Keratinocyte (primary cell): ENCODE results near the gene RHD. TPM values are rescaled to one million over a fixed set of nuclear protein-coding genes. Genes with fewer than 3 reads are reported as not detected.

Experiments used
- DNase-seq: peaks from one replicate; pipeline ENCODE4 v3.0.0-alpha.2; 2011; ENCODE audit warnings: low read depth, missing footprints, low spot score
- FAIRE-seq: peaks from 2 replicates; lab custom pipeline; 2011; peaks lifted over from hg19 to GRCh38; lab: Jason Lieb, UNC
- H2AFZ ChIP-seq: 2 replicates; pipeline ENCODE4 v1.6.0; 2012; ENCODE audit warnings: low read length, control low read depth, inconsistent platforms; ENCODE audit not compliant: control insufficient read depth
- H3K27ac ChIP-seq: 2 replicates; pipeline ENCODE4 v1.5.1; 2011; ENCODE audit warnings: low read length; ENCODE audit not compliant: control insufficient read depth, insufficient read depth
- H3K27me3 ChIP-seq: 3 replicates; pipeline ENCODE4 v1.6.0; 2011; ENCODE audit warnings: low read length; ENCODE audit not compliant: control insufficient read depth, insufficient read depth; ENCODE audit errors: extremely low read depth
- H3K36me3 ChIP-seq, 2 experiments: 2 replicates in 1 of 2; 3 replicates in 1 of 2; pipeline ENCODE4 v1.5.1; 2011; ENCODE audit warnings: low read length in 2 of 2, mild to moderate bottlenecking in 1 of 2; ENCODE audit not compliant: control insufficient read depth in 2 of 2, insufficient read depth in 2 of 2; ENCODE audit errors: extremely low read depth in 1 of 2
- H3K4me1 ChIP-seq: 3 replicates; pipeline ENCODE4 v1.5.1; 2011; ENCODE audit warnings: low read length; ENCODE audit not compliant: control insufficient read depth, insufficient read depth; ENCODE audit errors: extremely low read depth
- H3K4me2 ChIP-seq: 3 replicates; pipeline ENCODE4 v1.6.0; 2011; ENCODE audit warnings: low read depth, low read length; ENCODE audit not compliant: control insufficient read depth, insufficient read depth; ENCODE audit errors: extremely low read depth
- H3K4me3 ChIP-seq, 3 experiments: fragments of 200-600 bp in 1 of 3; sonication (generic) in 1 of 3; 2 replicates in 2 of 3; 3 replicates in 1 of 3; pipeline ENCODE4 v1.5.1; 2011 to 2016; ENCODE audit warnings: low read length in 3 of 3, mild to moderate bottlenecking in 3 of 3, control low read depth in 2 of 3, inconsistent platforms in 1 of 3, low read depth in 1 of 3, mixed read lengths in 1 of 3, mixed run types in 1 of 3, moderate library complexity in 1 of 3; ENCODE audit not compliant: control insufficient read depth in 2 of 3, insufficient read depth in 2 of 3; ENCODE audit errors: extremely low read depth in 1 of 3
- H3K79me2 ChIP-seq: 2 replicates; pipeline ENCODE4 v1.6.0; 2012; ENCODE audit warnings: low read length; ENCODE audit not compliant: control insufficient read depth, insufficient read depth
- H3K9ac ChIP-seq: 3 replicates; pipeline ENCODE4 v1.6.0; 2011; ENCODE audit warnings: low read length; ENCODE audit not compliant: control insufficient read depth, insufficient read depth; ENCODE audit errors: extremely low read depth
- H3K9me1 ChIP-seq: 3 replicates; pipeline ENCODE4 v1.6.0; 2011; ENCODE audit warnings: low read length; ENCODE audit not compliant: control insufficient read depth, insufficient read depth; ENCODE audit errors: extremely low read depth
- H3K9me3 ChIP-seq: 2 replicates; pipeline ENCODE4 v1.5.1; 2012; ENCODE audit warnings: low read depth, low read length; ENCODE audit not compliant: control insufficient read depth
- H4K20me1 ChIP-seq: 3 replicates; pipeline ENCODE4 v1.6.0; 2011; ENCODE audit warnings: low read length; ENCODE audit not compliant: control insufficient read depth, insufficient read depth; ENCODE audit errors: extremely low read depth
- EZH2 ChIP-seq: IDR thresholded peaks from one replicate; pipeline ENCODE4 v1.6.1; 2012; ENCODE audit warnings: inconsistent platforms, mild to moderate bottlenecking, low read length, moderate library complexity
- dilution Hi-C: fragments of 300-500 bp; cut with MboI; formaldehyde crosslinking; loops from one replicate; pipeline ENCODE4 v1.7.0; 2020; ENCODE audit warnings: low sequenced_read_pairs; ENCODE audit not compliant: extremely low pct_ligation_motif_present
- polyA plus RNA-seq, 5 experiments: library from polyadenylated mRNA; depleted of rRNA in 3 of 5; stranded (reverse) in 3 of 5; stranded (forward) in 1 of 5; unstranded in 1 of 5; fragments of >200 nt; gene quantifications; 1 replicate in 1 of 5; 2 replicates in 3 of 5; 3 replicates in 1 of 5; pipeline versions ENCODE4 v1.2.1 to v1.2.3, GENCODE V29; 2011 to 2012; ENCODE audit warnings: missing spikeins in 2 of 5, low read depth in 1 of 5, low replicate concordance in 1 of 5
- TF ChIP-seq, protein P1 (sequence below), 3 experiments: IDR thresholded peaks in 1 of 3; conservative IDR thresholded peaks in 1 of 3; optimal IDR thresholded peaks in 1 of 3; 2 replicates in 2 of 3; 3 replicates in 1 of 3; pipeline versions ENCODE3 to v1.5.1; 2011; ENCODE audit warnings: low read length in 3 of 3, mild to moderate bottlenecking in 3 of 3, moderate library complexity in 2 of 3, control low read depth in 1 of 3, inconsistent platforms in 1 of 3; ENCODE audit not compliant: insufficient read depth in 2 of 3; ENCODE audit errors: extremely low read depth in 1 of 3

The RHD gene
- polyA plus RNA-seq, 1 donor (not counting 4 experiments of a cell fraction or from before 2014, with no cell fraction given): not detected

DNA sequence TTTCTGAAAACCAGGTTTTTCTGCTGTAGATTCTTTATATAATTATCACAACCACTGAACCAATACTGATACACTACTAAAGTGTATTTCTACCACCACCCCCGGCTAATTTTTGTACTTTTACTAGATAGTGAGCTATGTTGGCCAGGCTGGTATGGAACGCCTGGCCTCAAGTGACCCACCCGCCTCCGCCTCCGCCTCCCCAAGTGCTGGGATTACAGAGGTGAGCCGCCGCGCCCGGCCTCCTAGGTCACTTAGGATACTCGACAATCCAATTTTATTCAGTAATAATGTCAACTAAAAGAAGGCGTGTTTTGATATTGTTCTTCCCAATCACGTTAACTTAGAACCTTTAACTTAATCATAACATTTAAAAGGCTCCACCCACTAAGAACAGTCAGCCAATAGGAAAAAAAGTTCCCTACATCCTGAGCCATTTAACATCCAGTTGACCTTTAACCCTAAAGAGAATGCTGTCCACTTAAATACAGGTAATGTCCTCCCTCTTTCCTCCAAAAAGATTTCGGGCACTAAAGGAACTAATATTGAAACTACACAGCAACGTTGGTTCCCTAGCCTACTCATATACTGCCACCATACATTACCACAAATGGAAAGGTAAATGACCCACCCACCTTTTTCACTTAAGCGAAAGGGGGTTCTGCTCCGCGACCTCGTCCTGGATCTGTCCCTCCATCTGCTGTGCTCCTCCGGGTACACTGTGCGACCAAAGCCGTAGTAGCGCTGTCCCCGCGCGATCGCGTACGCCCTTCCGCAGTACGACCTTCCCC, 26.3 kb upstream of the RHD start:
- peaks cover 32% of the 10 kb centered on the region for H3K79me2 ChIP-seq
- no peaks in the 10 kb centered on the region for H3K9me3 ChIP-seq
- no peaks in the 10 kb centered on the region for H3K9me1 ChIP-seq
- H3K4me3 ChIP-seq: peak overlapping the region; percentile 77 to 100 (median 97)
- H3K4me1 ChIP-seq: peaks cover 15% of the 10 kb centered on the region
- no peak for TF ChIP-seq EZH2
- TF ChIP-seq, protein P1, sequence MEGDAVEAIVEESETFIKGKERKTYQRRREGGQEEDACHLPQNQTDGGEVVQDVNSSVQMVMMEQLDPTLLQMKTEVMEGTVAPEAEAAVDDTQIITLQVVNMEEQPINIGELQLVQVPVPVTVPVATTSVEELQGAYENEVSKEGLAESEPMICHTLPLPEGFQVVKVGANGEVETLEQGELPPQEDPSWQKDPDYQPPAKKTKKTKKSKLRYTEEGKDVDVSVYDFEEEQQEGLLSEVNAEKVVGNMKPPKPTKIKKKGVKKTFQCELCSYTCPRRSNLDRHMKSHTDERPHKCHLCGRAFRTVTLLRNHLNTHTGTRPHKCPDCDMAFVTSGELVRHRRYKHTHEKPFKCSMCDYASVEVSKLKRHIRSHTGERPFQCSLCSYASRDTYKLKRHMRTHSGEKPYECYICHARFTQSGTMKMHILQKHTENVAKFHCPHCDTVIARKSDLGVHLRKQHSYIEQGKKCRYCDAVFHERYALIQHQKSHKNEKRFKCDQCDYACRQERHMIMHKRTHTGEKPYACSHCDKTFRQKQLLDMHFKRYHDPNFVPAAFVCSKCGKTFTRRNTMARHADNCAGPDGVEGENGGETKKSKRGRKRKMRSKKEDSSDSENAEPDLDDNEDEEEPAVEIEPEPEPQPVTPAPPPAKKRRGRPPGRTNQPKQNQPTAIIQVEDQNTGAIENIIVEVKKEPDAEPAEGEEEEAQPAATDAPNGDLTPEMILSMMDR (optimal IDR thresholded peaks at IDR 0.05 in 1 of 3, IDR thresholded peaks at IDR 0.05 in 1 of 3, conservative IDR thresholded peaks at IDR 0.05 in 1 of 3; ENCODE audit: extremely low read depth in 1 of 3, insufficient read depth in 2 of 3, low read length in 3 of 3): no peak
- peak overlapping the region; percentile 97 for H3K9ac ChIP-seq
- H3K4me2 ChIP-seq: peak overlapping the region; percentile 95
- dilution Hi-C loops: no loop called here
- FAIRE-seq (no peak), DNase-seq (no peak)
- peaks cover 15 to 32% of the 10 kb centered on the region in 2 experiments for H3K36me3 ChIP-seq
- H4K20me1 ChIP-seq: peaks cover 12% of the 10 kb centered on the region
- H3K27me3 ChIP-seq: no peaks in the 10 kb centered on the region
- H2AFZ ChIP-seq: no peak overlapping the region
- H3K27ac ChIP-seq: peak overlapping the region; percentile 93

DNA sequence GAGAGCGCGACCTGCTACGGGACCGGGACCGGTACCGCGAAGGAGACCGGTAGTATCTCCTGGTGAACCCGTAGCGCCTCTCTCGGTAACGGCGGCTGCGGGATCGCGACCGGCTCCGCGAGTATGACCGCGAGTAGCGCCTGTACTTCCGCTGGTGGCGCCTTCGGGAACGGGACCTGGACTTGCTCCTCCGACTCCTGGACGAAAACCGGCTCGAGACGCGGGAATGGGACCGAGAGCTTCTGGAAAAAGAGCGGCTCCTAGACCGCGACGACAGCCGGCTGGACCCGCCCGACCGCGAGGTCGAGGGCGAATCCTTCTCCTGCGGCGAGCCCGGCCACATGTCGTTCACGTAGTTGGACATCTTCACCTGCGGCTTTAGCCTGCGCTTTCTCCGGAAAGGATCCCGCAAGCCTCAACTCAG, 25.7 kb upstream of the RHD start:
- peaks cover 32% of the 10 kb centered on the region for H3K79me2 ChIP-seq
- FAIRE-seq: no peak

More for the DNA sequence above, 25.7 kb upstream of the RHD start:
- Histone ChIP-seq H3K9me1 (no peaks in the 10 kb centered on the region), H3K4me3 (peak overlapping the region; percentile 77 to 100 (median 97)), H3K27ac (peak overlapping the region; percentile 93), H3K36me3 (peaks cover 15 to 32% of the 10 kb centered on the region in 2 experiments), H3K4me2 (peak overlapping the region; percentile 95), H3K9me3 (no peaks in the 10 kb centered on the region), H2AFZ (no peak overlapping the region), H4K20me1 (peaks cover 12% of the 10 kb centered on the region), H3K27me3 (no peaks in the 10 kb centered on the region), H3K9ac (peak overlapping the region; percentile 97), H3K4me1 (peaks cover 14% of the 10 kb centered on the region)
- dilution Hi-C loops: no loop called here
- TF ChIP-seq, protein P1 (optimal IDR thresholded peaks at IDR 0.05 in 1 of 3, IDR thresholded peaks at IDR 0.05 in 1 of 3, conservative IDR thresholded peaks at IDR 0.05 in 1 of 3; ENCODE audit: extremely low read depth in 1 of 3, insufficient read depth in 2 of 3, low read length in 3 of 3): peak in 1 of 3 experiments; percentile 6
- no peak for TF ChIP-seq EZH2
- no peak for DNase-seq
